ENCODE measurements around the gene KRTAP10-4. TPM values are rescaled to one million over a fixed set of nuclear protein-coding genes. Genes with fewer than 3 reads are reported as not detected.

The KRTAP10-4 gene
- polyA plus RNA-seq, 1 donor, result not detected

DNA sequence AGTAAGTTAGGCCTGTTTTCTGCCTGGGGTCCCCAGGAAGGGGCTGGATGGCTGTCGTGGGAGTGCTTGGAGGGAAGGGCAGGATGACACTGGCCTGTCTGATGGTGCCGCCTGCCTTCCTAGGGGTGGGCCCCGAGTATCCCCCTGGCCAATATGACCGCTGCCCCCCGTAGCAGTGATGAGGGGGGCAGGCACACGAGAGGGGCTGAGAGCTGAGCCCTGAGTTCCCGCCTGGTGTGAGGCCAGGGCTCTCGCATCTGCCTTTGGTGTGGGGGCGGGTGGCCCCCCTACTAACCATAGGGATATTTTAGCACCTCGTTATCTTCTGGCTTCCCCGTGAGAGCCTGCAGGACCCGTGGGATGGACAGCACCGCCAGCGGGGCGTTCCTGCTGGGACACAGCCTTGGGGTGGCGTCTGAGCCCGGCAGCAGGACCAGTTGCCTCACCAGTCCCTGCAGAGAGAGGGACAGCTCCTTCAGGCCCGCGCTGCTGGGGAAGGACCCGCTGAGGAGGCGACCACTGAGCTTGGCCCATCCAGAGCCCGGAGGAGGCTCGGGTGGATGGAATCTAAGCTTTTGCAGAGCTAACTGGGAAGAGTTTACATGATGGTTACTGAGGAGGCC lies 43.9 kb upstream of the KRTAP10-4 start:
- no peak overlapping the region for H3K4me3 ChIP-seq (ENCODE audit: low read length)
- no peak for DNase-seq
- H3K9me3 ChIP-seq (ENCODE audit: control insufficient read depth, low read depth, low read length), result no peaks in the 10 kb centered on the region
- WGBS (ENCODE audit: insufficient coverage, low lambda C conversion rate), result no CpG with 5 or more reads among the region's 23 CpGs
- no peaks in the 10 kb centered on the region for H3K4me1 ChIP-seq (ENCODE audit: control insufficient read depth, insufficient read depth, low read length)
- no peak overlapping the region for H3K27ac ChIP-seq (ENCODE audit: low read length)
- H3K27me3 ChIP-seq (ENCODE audit: control insufficient read depth, insufficient read depth, low read length), result no peaks in the 10 kb centered on the region
- H3K36me3 ChIP-seq (ENCODE audit: control insufficient read depth, insufficient read depth, low read length), result no peaks in the 10 kb centered on the region

DNA sequence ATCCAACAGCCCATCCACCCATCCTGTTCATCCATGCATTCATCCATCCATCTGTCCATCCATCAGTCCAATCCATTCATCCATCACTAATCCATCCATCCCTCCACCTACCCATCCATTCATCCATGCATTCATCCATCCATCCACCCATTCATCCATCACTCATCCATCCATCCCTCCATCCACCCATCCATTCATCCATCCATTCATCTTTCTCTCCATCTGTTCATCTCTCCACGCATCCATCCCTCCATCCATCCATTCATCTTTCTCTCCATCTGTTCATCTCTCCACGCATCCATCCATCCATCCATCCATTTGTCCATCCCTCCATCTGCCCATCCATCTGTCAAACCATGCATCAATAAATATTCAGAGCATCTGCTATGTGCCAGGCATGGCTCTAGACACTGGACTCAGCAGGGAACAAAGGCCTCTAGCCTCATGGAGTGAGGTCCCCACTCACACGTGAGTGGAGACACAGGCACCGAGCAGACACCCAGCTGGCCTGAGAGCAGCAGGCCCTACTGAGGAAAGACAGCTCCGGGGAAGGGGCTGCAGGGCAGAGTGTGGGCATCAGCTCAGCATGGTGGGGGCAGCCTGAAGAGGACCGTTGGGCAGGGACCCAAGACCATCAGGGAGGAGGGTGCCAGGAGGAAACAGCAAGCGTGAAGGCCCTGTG lies 43.2 kb upstream of the KRTAP10-4 start:
- no peak for DNase-seq
- H3K4me1 ChIP-seq (ENCODE audit: control insufficient read depth, insufficient read depth, low read length), result no peaks in the 10 kb centered on the region
- H3K27me3 ChIP-seq (ENCODE audit: control insufficient read depth, insufficient read depth, low read length), result no peaks in the 10 kb centered on the region
- H3K4me3 ChIP-seq (ENCODE audit: low read length), result no peak overlapping the region
- no peaks in the 10 kb centered on the region for H3K36me3 ChIP-seq (ENCODE audit: control insufficient read depth, insufficient read depth, low read length)
- WGBS (ENCODE audit: insufficient coverage, low lambda C conversion rate), result 95% methylated on average over 2 of the region's 7 CpGs
- no peak overlapping the region for H3K27ac ChIP-seq (ENCODE audit: low read length)
- no peaks in the 10 kb centered on the region for H3K9me3 ChIP-seq (ENCODE audit: control insufficient read depth, low read depth, low read length)

DNA sequence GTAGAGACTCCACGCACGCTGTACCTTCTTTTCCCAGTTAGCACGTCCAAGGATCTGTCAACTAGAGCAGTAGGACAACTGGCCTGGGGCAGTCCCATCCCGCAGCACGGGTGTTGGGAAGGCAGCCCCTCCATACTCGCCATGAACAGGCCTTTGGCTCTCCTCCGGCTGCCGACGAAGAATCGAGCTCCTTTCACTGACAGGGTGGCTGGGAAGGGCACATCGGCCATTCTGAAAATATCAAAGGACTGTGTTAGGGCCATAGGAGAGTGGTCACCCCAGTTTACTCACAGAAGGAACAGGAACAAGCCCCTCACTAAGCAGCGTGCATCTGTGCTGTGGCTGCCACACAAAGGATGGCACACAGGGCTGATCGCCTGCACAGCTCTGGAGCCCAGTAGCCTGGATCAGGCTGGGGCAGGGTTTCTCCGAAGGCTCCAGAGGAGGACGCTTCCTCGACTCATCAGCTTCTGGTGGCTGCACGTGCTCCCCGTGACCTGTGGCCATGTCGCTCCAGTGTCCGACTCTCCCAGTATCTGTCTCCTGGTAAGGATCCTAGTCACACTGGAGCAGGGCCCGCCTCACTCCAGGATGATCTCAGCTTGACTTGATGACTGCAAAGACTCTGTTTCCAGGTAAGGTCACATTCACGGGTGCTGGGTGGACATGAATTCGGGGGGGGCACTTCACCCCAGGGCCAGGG lies 42.5 kb upstream of the KRTAP10-4 start:
- DNase-seq, result no peak
- no peaks in the 10 kb centered on the region for H3K36me3 ChIP-seq (ENCODE audit: control insufficient read depth, insufficient read depth, low read length)
- H3K4me3 ChIP-seq (ENCODE audit: low read length), result no peak overlapping the region
- no peak overlapping the region for H3K27ac ChIP-seq (ENCODE audit: low read length)
- no CpG with 5 or more reads among the region's 23 CpGs for WGBS (ENCODE audit: insufficient coverage, low lambda C conversion rate)
- H3K9me3 ChIP-seq (ENCODE audit: control insufficient read depth, low read depth, low read length), result no peaks in the 10 kb centered on the region
- no peaks in the 10 kb centered on the region for H3K4me1 ChIP-seq (ENCODE audit: control insufficient read depth, insufficient read depth, low read length)
- no peaks in the 10 kb centered on the region for H3K27me3 ChIP-seq (ENCODE audit: control insufficient read depth, insufficient read depth, low read length)

DNA sequence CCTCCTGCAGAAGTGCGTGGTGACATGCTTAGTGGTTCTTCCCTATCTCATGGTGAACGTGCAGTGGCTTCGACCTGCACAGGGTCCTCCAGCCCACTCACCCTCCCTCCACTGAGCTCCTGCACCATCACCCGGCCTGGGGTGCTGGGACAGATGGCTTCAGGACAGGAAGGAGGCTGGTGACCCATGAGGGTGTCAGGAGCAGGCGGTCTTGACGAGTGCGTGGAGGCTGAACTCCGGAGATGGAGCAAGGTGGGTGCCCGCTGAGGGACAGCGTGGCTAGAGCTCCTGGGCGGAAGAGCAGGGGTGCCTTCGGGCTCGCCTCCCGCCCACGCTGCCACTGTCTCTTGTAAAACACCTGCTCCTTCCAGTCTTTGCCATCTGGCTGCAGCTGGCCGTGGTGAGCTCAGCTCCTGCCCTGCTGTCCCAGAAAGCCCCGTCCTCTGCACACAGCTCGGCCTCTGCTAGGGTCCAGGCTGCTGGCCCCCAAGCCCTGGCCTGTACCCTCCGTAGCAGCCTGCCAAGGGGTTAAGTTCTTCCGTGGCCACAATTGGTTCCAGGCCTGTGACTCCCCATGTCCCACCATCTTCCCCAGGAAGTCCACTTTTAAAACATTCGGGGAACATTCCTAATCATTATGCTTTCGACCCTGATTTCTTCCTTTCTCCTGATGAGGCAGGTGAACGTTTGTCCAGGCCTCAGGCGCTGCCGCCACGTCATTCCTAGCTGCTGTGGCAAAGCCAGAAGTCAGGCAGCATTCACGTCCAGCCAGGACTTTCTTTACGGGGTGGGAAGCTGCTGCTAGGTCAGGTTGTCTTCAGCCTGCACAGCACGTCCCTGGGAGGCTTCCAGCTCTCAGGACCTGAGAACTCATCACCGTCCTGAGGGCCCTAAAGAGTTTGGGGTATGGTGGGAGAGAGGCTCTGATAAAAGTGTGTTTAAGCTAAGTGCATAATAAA lies 41.6 kb upstream of the KRTAP10-4 start:
- no peaks in the 10 kb centered on the region for H3K36me3 ChIP-seq (ENCODE audit: control insufficient read depth, insufficient read depth, low read length)
- DNase-seq, result no peak
- H3K4me1 ChIP-seq (ENCODE audit: control insufficient read depth, insufficient read depth, low read length), result no peaks in the 10 kb centered on the region
- H3K9me3 ChIP-seq (ENCODE audit: control insufficient read depth, low read depth, low read length), result no peaks in the 10 kb centered on the region
- WGBS (ENCODE audit: insufficient coverage, low lambda C conversion rate), result 74% methylated on average over 3 of the region's 30 CpGs
- H3K4me3 ChIP-seq (ENCODE audit: low read length), result no peak overlapping the region
- H3K27ac ChIP-seq (ENCODE audit: low read length), result no peak overlapping the region
- H3K27me3 ChIP-seq (ENCODE audit: control insufficient read depth, insufficient read depth, low read length), result no peaks in the 10 kb centered on the region

DNA sequence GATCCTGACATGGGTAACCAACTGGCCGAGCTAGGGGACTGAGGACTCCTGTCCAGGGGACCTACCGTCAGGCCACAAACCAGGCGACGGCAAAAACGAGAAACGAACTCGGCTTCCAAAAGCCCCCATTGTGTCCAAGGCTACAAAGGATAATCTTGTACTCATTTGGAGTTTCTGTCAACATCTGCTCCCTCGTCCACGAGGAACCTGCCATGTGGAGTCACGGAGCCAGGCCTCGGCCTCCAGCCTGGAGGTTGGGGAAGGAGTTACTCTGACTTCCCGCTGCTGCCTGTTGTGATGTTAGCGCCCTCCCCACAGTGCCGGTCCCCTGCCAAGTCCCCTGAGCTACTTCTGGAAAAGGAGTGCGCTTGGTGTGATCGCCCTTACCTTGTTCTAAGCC lies 40.8 kb upstream of the KRTAP10-4 start:
- peaks cover 2% of the 10 kb centered on the region for H3K9me3 ChIP-seq (ENCODE audit: control insufficient read depth, low read depth, low read length)
- H3K4me1 ChIP-seq (ENCODE audit: control insufficient read depth, insufficient read depth, low read length), result no peaks in the 10 kb centered on the region
- no CpG with 5 or more reads among the region's 16 CpGs for WGBS (ENCODE audit: insufficient coverage, low lambda C conversion rate)
- no peaks in the 10 kb centered on the region for H3K36me3 ChIP-seq (ENCODE audit: control insufficient read depth, insufficient read depth, low read length)
- H3K27me3 ChIP-seq (ENCODE audit: control insufficient read depth, insufficient read depth, low read length), result no peaks in the 10 kb centered on the region
- no peak overlapping the region for H3K4me3 ChIP-seq (ENCODE audit: low read length)
- no peak overlapping the region for H3K27ac ChIP-seq (ENCODE audit: low read length)
- no peak for DNase-seq

DNA sequence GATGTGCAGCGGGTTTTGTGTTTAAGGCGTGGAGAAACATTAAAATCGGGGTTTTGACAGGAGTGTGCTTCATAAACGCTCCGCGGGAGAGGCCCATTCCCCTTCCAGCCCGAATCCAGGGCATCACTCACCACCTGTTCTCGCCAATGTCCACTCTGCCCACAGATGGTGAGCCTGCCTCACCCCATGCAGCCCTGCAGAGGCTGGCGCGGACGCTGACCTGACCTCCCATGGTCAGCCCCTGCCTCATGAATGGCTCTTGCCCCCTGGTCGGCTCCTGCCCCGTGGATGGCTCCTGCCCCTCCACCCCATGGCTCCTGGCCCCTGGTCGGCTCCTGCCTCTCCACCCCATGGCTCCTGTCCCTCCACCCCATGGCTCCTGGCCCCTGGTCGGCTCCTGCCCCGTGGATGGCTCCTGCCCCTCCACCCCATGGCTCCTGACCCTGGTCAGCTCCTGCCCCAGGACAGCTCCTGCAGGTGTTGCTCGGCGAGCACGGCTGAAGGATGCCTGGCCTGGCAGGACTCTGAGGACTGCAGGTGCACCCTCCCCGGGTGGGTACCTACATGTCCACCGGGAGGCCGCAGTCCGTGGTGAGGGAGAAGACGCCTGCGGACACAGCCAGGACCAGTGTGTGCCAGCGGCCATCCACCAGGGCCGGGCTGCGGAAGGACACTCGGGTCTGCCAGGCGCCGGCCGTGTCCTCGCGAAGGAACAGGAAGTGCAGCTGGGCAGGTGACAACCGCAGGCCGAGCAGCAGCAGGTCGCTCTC lies 40.2 kb upstream of the KRTAP10-4 start:
- H3K4me1 ChIP-seq (ENCODE audit: control insufficient read depth, insufficient read depth, low read length), result no peaks in the 10 kb centered on the region
- no peak overlapping the region for H3K4me3 ChIP-seq (ENCODE audit: low read length)
- H3K9me3 ChIP-seq (ENCODE audit: control insufficient read depth, low read depth, low read length), result peaks cover 5% of the 10 kb centered on the region
- no peak for DNase-seq
- no CpG with 5 or more reads among the region's 37 CpGs for WGBS (ENCODE audit: insufficient coverage, low lambda C conversion rate)
- H3K36me3 ChIP-seq (ENCODE audit: control insufficient read depth, insufficient read depth, low read length), result no peaks in the 10 kb centered on the region
- no peaks in the 10 kb centered on the region for H3K27me3 ChIP-seq (ENCODE audit: control insufficient read depth, insufficient read depth, low read length)
- H3K27ac ChIP-seq (ENCODE audit: low read length), result no peak overlapping the region

DNA sequence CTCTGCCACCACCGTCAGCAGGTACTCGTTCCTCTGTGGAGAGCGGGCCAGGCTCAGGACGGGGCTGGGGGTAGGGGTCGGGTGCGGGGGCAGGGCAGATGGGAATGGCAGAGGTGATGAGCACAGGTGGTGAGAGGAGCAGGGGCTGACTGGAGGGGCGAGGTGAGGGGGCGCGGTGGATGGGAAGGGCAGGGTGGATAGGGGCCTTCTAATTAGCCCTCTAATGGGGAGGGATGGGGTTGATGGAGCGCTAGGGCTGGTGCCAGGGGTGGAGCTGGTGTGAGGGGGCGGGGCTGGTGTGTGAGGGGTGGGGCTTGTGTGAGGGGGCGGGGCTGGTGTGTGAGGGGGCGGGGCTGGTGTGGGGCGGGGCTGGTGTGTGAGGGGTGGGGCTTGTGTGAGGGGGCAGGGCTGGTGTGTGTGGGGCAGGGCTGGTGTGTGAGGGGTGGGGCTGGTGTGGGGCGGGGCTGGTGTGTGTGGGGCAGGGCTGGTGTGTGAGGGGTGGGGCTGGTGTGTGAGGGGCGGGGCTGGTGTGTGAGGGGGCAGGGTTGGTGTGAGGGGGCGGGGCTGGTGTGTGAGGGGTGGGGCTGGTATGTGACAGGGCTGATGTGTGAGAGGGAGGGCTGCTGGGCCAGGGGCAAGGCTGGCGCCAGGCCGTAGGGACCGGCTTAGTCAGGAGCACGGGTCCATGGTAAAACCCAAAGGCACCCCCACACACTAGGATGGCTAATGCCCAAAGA lies 39.5 kb upstream of the KRTAP10-4 start:
- Histone ChIP-seq H3K27ac (ENCODE audit: low read length) (no peak overlapping the region), H3K27me3 (ENCODE audit: control insufficient read depth, insufficient read depth, low read length) (no peaks in the 10 kb centered on the region), H3K4me1 (ENCODE audit: control insufficient read depth, insufficient read depth, low read length) (no peaks in the 10 kb centered on the region), H3K9me3 (ENCODE audit: control insufficient read depth, low read depth, low read length) (peaks cover 5% of the 10 kb centered on the region), H3K36me3 (ENCODE audit: control insufficient read depth, insufficient read depth, low read length) (no peaks in the 10 kb centered on the region), H3K4me3 (ENCODE audit: low read length) (no peak overlapping the region)
- DNase-seq, result no peak
- no CpG with 5 or more reads among the region's 21 CpGs for WGBS (ENCODE audit: insufficient coverage, low lambda C conversion rate)

DNA sequence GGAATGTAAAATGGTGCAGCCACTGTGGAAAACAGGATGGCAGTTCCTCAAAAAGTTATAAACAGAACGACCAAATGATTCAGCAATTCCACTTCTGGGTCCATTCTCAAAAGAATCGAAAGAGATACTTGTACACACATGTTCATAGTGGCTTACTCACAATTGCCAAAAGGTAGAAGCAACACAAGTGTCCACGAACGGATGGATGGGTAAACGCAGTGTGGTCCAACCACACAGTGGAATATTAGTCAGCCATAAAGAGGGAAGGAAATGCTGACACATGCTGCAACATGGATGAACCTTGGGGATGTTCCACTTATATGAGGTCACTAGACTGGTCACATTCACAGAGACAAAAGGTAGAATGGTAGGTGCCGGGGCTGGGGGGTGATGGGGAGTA lies 38.8 kb upstream of the KRTAP10-4 start:
- Histone ChIP-seq H3K4me1 (ENCODE audit: control insufficient read depth, insufficient read depth, low read length) (no peaks in the 10 kb centered on the region), H3K9me3 (ENCODE audit: control insufficient read depth, low read depth, low read length) (peaks cover 5% of the 10 kb centered on the region), H3K4me3 (ENCODE audit: low read length) (no peak overlapping the region), H3K27ac (ENCODE audit: low read length) (no peak overlapping the region), H3K36me3 (ENCODE audit: control insufficient read depth, insufficient read depth, low read length) (no peaks in the 10 kb centered on the region), H3K27me3 (ENCODE audit: control insufficient read depth, insufficient read depth, low read length) (no peaks in the 10 kb centered on the region)
- no peak for DNase-seq
- 100% methylated on average over 3 of the region's 6 CpGs for WGBS (ENCODE audit: insufficient coverage, low lambda C conversion rate)

DNA sequence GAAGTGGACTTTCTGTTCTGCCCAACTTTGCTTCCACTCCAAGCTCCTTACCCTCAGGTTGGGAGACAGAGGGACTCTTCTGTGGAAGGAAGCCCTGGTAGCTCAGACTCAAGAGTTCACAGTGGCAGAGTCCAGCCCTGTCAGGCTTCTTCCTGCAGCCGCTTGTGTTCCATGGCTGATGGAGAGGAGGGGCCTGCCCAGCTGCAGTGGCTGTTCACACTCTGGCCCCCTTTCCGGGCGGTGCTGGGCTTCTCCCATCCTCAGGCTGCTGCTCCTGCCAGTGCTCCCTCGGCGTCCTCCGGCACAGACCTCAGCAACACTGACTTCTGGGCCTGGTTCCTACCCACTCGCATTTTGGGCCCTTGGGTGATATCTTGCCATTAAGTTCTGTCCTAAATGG lies 37.6 kb upstream of the KRTAP10-4 start:
- H3K4me3 ChIP-seq (ENCODE audit: low read length), result no peak overlapping the region
- no peak overlapping the region for H3K27ac ChIP-seq (ENCODE audit: low read length)
- DNase-seq, result no peak
- peaks cover 5% of the 10 kb centered on the region for H3K9me3 ChIP-seq (ENCODE audit: control insufficient read depth, low read depth, low read length)
- H3K27me3 ChIP-seq (ENCODE audit: control insufficient read depth, insufficient read depth, low read length), result no peaks in the 10 kb centered on the region
- H3K4me1 ChIP-seq (ENCODE audit: control insufficient read depth, insufficient read depth, low read length), result no peaks in the 10 kb centered on the region
- H3K36me3 ChIP-seq (ENCODE audit: control insufficient read depth, insufficient read depth, low read length), result no peaks in the 10 kb centered on the region
- WGBS (ENCODE audit: insufficient coverage, low lambda C conversion rate), result no CpG with 5 or more reads among the region's 7 CpGs

All from large intestine (tissue), 3 donors.